Peyer's patch (tissue), 4 donors: ENCODE measurements around the gene CDH4. TPM values are rescaled to one million over a fixed set of nuclear protein-coding genes. Genes with fewer than 3 reads are reported as not detected.

Experiments used
- DNase-seq, 3 donors: peaks; one replicate each; pipeline ENCODE4 v3.0.0-alpha.2; 2017 to 2019
- H3K27ac ChIP-seq, 4 donors: fragments of 200-600 bp; sonication (generic); one replicate each; pipeline ENCODE4 v1.5.1; 2016 to 2019
- H3K27me3 ChIP-seq, 2 donors: fragments of 200-600 bp; sonication (generic); one replicate each; pipeline ENCODE4 v1.5.1; 2019
- H3K36me3 ChIP-seq, 3 donors: fragments of 200-600 bp; sonication (generic); one replicate each; pipeline ENCODE4 v1.5.1; 2016 to 2019
- H3K4me1 ChIP-seq, 4 donors: fragments of 200-600 bp; sonication (generic); one replicate each; pipeline ENCODE4 v1.5.1; 2016 to 2019
- H3K4me3 ChIP-seq, 4 donors: fragments of 200-600 bp; sonication (generic); 1 replicate in 3 of 4; 2 replicates in 1 of 4; pipeline ENCODE4 v1.5.1; 2016 to 2019; ENCODE audit warnings: mild to moderate bottlenecking in 1 of 4
- H3K9me3 ChIP-seq, 4 donors: fragments of 200-600 bp; sonication (generic); one replicate each; pipeline ENCODE4 v1.5.1; 2016 to 2019; ENCODE audit warnings: mild to moderate bottlenecking in 1 of 4
- CTCF ChIP-seq, 6 experiments: fragments of 450-650 bp in 4 of 6; fragments of 200-600 bp in 2 of 6; sonication (generic) in 1 of 6; IDR thresholded peaks; one replicate each; pipeline ENCODE4 v1.5.1; 2017 to 2019; ENCODE audit warnings: antibody characterized with exemption in 6 of 6, mild to moderate bottlenecking in 3 of 6, moderate library complexity in 1 of 6
- POLR2A ChIP-seq, 2 donors: fragments of 450-650 bp; IDR thresholded peaks; one replicate each; pipeline ENCODE4 v1.5.1; 2017; ENCODE audit warnings: antibody characterized with exemption in 2 of 2, mild to moderate bottlenecking in 2 of 2, moderate library complexity in 2 of 2
- total RNA-seq, 4 donors: library from RNA; depleted of rRNA; stranded (reverse); fragments of >200 nt; gene quantifications; one replicate each; pipeline ENCODE4 v1.1.0, GENCODE V29; 2016

Gene CDH4
- total RNA-seq, 4 donors from 2014 or later, result 0.27 TPM; not detected in 3

- TF ChIP-seq CTCF (IDR thresholded peaks at IDR 0.05) (no peak), POLR2A (IDR thresholded peaks at IDR 0.05) (no peak)
- no peaks in the 10 kb centered on the region for H3K36me3 ChIP-seq
- no peak for DNase-seq
- no peak overlapping the region for H3K4me3 ChIP-seq
- no peaks in the 10 kb centered on the region for H3K9me3 ChIP-seq
- no peaks in the 10 kb centered on the region for H3K27me3 ChIP-seq
- H3K27ac ChIP-seq, result no peak overlapping the region
- H3K4me1 ChIP-seq, result no peaks in the 10 kb centered on the region
Observed at GRCh38 chr20:61512475-61512874, 260.4 kb downstream of the CDH4 start.

- H3K4me1 ChIP-seq, result no peaks in the 10 kb centered on the region
- no peak overlapping the region for H3K27ac ChIP-seq
- no peaks in the 10 kb centered on the region for H3K36me3 ChIP-seq
- H3K4me3 ChIP-seq, result no peak overlapping the region
- H3K9me3 ChIP-seq, result no peaks in the 10 kb centered on the region
- DNase-seq, result no peak
- H3K27me3 ChIP-seq, result no peaks in the 10 kb centered on the region
- TF ChIP-seq POLR2A (IDR thresholded peaks at IDR 0.05) (no peak), CTCF (IDR thresholded peaks at IDR 0.05) (no peak)
Observed at GRCh38 chr20:61513124-61514017, 261.3 kb downstream of the CDH4 start.

GRCh38 chr20:61514018-61514365 is 261.9 kb downstream of the CDH4 start:
- TF ChIP-seq CTCF (IDR thresholded peaks at IDR 0.05), result no peak
- no peak for TF ChIP-seq POLR2A (IDR thresholded peaks at IDR 0.05)
- Histone ChIP-seq H3K9me3 (no peaks in the 10 kb centered on the region), H3K27me3 (no peaks in the 10 kb centered on the region), H3K27ac (no peak overlapping the region), H3K36me3 (no peaks in the 10 kb centered on the region), H3K4me3 (no peak overlapping the region), H3K4me1 (no peaks in the 10 kb centered on the region)
- DNase-seq, result no peak

- Histone ChIP-seq H3K36me3 (no peaks in the 10 kb centered on the region), H3K4me1 (no peaks in the 10 kb centered on the region), H3K9me3 (no peaks in the 10 kb centered on the region), H3K27ac (no peak overlapping the region), H3K27me3 (no peaks in the 10 kb centered on the region), H3K4me3 (no peak overlapping the region)
- no peak for DNase-seq
- TF ChIP-seq CTCF (IDR thresholded peaks at IDR 0.05) (no peak), POLR2A (IDR thresholded peaks at IDR 0.05) (no peak)
Observed at GRCh38 chr20:61514396-61514795, 262.3 kb downstream of the CDH4 start.

GRCh38 chr20:61514805-61515505 is 262.9 kb downstream of the CDH4 start:
- TF ChIP-seq CTCF (IDR thresholded peaks at IDR 0.05) (no peak), POLR2A (IDR thresholded peaks at IDR 0.05) (no peak)
- no peak overlapping the region for H3K27ac ChIP-seq
- H3K4me3 ChIP-seq, result no peak overlapping the region
- H3K27me3 ChIP-seq, result no peaks in the 10 kb centered on the region
- H3K9me3 ChIP-seq, result no peaks in the 10 kb centered on the region
- DNase-seq, result no peak
- H3K4me1 ChIP-seq, result no peaks in the 10 kb centered on the region
- H3K36me3 ChIP-seq, result no peaks in the 10 kb centered on the region
